Measurements from ENCODE around the gene VPS13D.
A peak's percentile ranks its signal among the peaks of the same experiment; 100 is the strongest.

VPS13D gene

GRCh38 chr1:12475947-12476346, 246.1 kb downstream of the VPS13D start:
- H3K36me3 ChIP-seq (ENCODE audit: insufficient read depth, low read length): no peaks in the 10 kb centered on the region; the same call in 1 of the 2 replicates
- H3K27me3 ChIP-seq (ENCODE audit: insufficient read depth, low read length): no peaks in the 10 kb centered on the region
- peaks cover 43% of the 10 kb centered on the region for H3K4me1 ChIP-seq (ENCODE audit: control insufficient read depth, insufficient read depth, low read length, unreplicated experiment)
- no peak overlapping the region for H3K4me3 ChIP-seq (ENCODE audit: low read depth, low read length)
- H2AFZ ChIP-seq (ENCODE audit: low read length, unreplicated experiment): no peak overlapping the region
- H3K27ac ChIP-seq (ENCODE audit: low read depth, low read length): no peak overlapping the region
- no peaks in the 10 kb centered on the region for H3K79me2 ChIP-seq (ENCODE audit: control insufficient read depth, insufficient read depth, low read length, unreplicated experiment)

GRCh38 chr1:12477314-12477713, 247.5 kb downstream of the VPS13D start:
- Histone ChIP-seq H2AFZ (ENCODE audit: low read length, unreplicated experiment) (no peak overlapping the region), H3K36me3 (ENCODE audit: insufficient read depth, low read length) (no peaks in the 10 kb centered on the region; the same call in 1 of the 2 replicates), H3K27me3 (ENCODE audit: insufficient read depth, low read length) (no peaks in the 10 kb centered on the region), H3K4me1 (ENCODE audit: control insufficient read depth, insufficient read depth, low read length, unreplicated experiment) (peaks cover 53% of the 10 kb centered on the region), H3K4me3 (ENCODE audit: low read depth, low read length) (no peak overlapping the region), H3K27ac (ENCODE audit: low read depth, low read length) (no peak overlapping the region), H3K79me2 (ENCODE audit: control insufficient read depth, insufficient read depth, low read length, unreplicated experiment) (no peaks in the 10 kb centered on the region)

- no peaks in the 10 kb centered on the region for H3K27me3 ChIP-seq (ENCODE audit: insufficient read depth, low read length)
- no peaks in the 10 kb centered on the region for H3K79me2 ChIP-seq (ENCODE audit: control insufficient read depth, insufficient read depth, low read length, unreplicated experiment)
- peak overlapping the region; percentile 38 for H3K27ac ChIP-seq (ENCODE audit: low read depth, low read length)
- H2AFZ ChIP-seq (ENCODE audit: low read length, unreplicated experiment): no peak overlapping the region
- no peak overlapping the region for H3K4me3 ChIP-seq (ENCODE audit: low read depth, low read length)
- peaks cover 53% of the 10 kb centered on the region for H3K4me1 ChIP-seq (ENCODE audit: control insufficient read depth, insufficient read depth, low read length, unreplicated experiment)
- H3K36me3 ChIP-seq (ENCODE audit: insufficient read depth, low read length): no peaks in the 10 kb centered on the region; the same call in 1 of the 2 replicates
Measured at GRCh38 chr1:12477936-12478611, 248.2 kb downstream of the VPS13D start.

GRCh38 chr1:12478612-12478985, 248.8 kb downstream of the VPS13D start:
- no peak overlapping the region for H3K4me3 ChIP-seq (ENCODE audit: low read depth, low read length)
- no peak overlapping the region for H2AFZ ChIP-seq (ENCODE audit: low read length, unreplicated experiment)
- peaks cover 53% of the 10 kb centered on the region for H3K4me1 ChIP-seq (ENCODE audit: control insufficient read depth, insufficient read depth, low read length, unreplicated experiment)
- no peaks in the 10 kb centered on the region; the same call in 1 of the 2 replicates for H3K36me3 ChIP-seq (ENCODE audit: insufficient read depth, low read length)
- peak overlapping the region; percentile 11 for H3K27ac ChIP-seq (ENCODE audit: low read depth, low read length)
- no peaks in the 10 kb centered on the region for H3K27me3 ChIP-seq (ENCODE audit: insufficient read depth, low read length)
- H3K79me2 ChIP-seq (ENCODE audit: control insufficient read depth, insufficient read depth, low read length, unreplicated experiment): no peaks in the 10 kb centered on the region

GRCh38 chr1:12479311-12479710, 249.5 kb downstream of the VPS13D start:
- Histone ChIP-seq H3K4me3 (ENCODE audit: low read depth, low read length) (no peak overlapping the region), H3K4me1 (ENCODE audit: control insufficient read depth, insufficient read depth, low read length, unreplicated experiment) (peaks cover 53% of the 10 kb centered on the region), H2AFZ (ENCODE audit: low read length, unreplicated experiment) (no peak overlapping the region), H3K27ac (ENCODE audit: low read depth, low read length) (no peak overlapping the region), H3K79me2 (ENCODE audit: control insufficient read depth, insufficient read depth, low read length, unreplicated experiment) (no peaks in the 10 kb centered on the region), H3K27me3 (ENCODE audit: insufficient read depth, low read length) (no peaks in the 10 kb centered on the region), H3K36me3 (ENCODE audit: insufficient read depth, low read length) (no peaks in the 10 kb centered on the region; the same call in 1 of the 2 replicates)

GRCh38 chr1:12480041-12480440, 250.2 kb downstream of the VPS13D start:
- Histone ChIP-seq H3K27me3 (ENCODE audit: insufficient read depth, low read length) (no peaks in the 10 kb centered on the region), H3K79me2 (ENCODE audit: control insufficient read depth, insufficient read depth, low read length, unreplicated experiment) (no peaks in the 10 kb centered on the region), H3K27ac (ENCODE audit: low read depth, low read length) (0 out of 2 replicates have a peak overlapping the region, but pooled peaks have one; percentile 16), H2AFZ (ENCODE audit: low read length, unreplicated experiment) (no peak overlapping the region), H3K4me3 (ENCODE audit: low read depth, low read length) (no peak overlapping the region), H3K4me1 (ENCODE audit: control insufficient read depth, insufficient read depth, low read length, unreplicated experiment) (peaks cover 50% of the 10 kb centered on the region), H3K36me3 (ENCODE audit: insufficient read depth, low read length) (no peaks in the 10 kb centered on the region)

GRCh38 chr1:12480748-12481362, 251.0 kb downstream of the VPS13D start:
- Histone ChIP-seq H3K79me2 (ENCODE audit: control insufficient read depth, insufficient read depth, low read length, unreplicated experiment) (no peaks in the 10 kb centered on the region), H2AFZ (ENCODE audit: low read length, unreplicated experiment) (no peak overlapping the region), H3K36me3 (ENCODE audit: insufficient read depth, low read length) (no peaks in the 10 kb centered on the region), H3K27ac (ENCODE audit: low read depth, low read length) (peak overlapping the region; percentile 16; the same call in 1 of the 2 replicates), H3K4me1 (ENCODE audit: control insufficient read depth, insufficient read depth, low read length, unreplicated experiment) (peaks cover 42% of the 10 kb centered on the region), H3K27me3 (ENCODE audit: insufficient read depth, low read length) (no peaks in the 10 kb centered on the region), H3K4me3 (ENCODE audit: low read depth, low read length) (no peak overlapping the region)

GRCh38 chr1:12481928-12482327, 252.1 kb downstream of the VPS13D start:
- Histone ChIP-seq H3K4me3 (ENCODE audit: low read depth, low read length) (no peak overlapping the region), H2AFZ (ENCODE audit: low read length, unreplicated experiment) (no peak overlapping the region), H3K27me3 (ENCODE audit: insufficient read depth, low read length) (no peaks in the 10 kb centered on the region), H3K27ac (ENCODE audit: low read depth, low read length) (no peak overlapping the region), H3K4me1 (ENCODE audit: control insufficient read depth, insufficient read depth, low read length, unreplicated experiment) (peaks cover 41% of the 10 kb centered on the region), H3K79me2 (ENCODE audit: control insufficient read depth, insufficient read depth, low read length, unreplicated experiment) (no peaks in the 10 kb centered on the region), H3K36me3 (ENCODE audit: insufficient read depth, low read length) (no peaks in the 10 kb centered on the region)

GRCh38 chr1:12482988-12483387, 253.2 kb downstream of the VPS13D start:
- Histone ChIP-seq H3K79me2 (ENCODE audit: control insufficient read depth, insufficient read depth, low read length, unreplicated experiment) (no peaks in the 10 kb centered on the region), H3K27ac (ENCODE audit: low read depth, low read length) (no peak overlapping the region), H3K4me1 (ENCODE audit: control insufficient read depth, insufficient read depth, low read length, unreplicated experiment) (peaks cover 37% of the 10 kb centered on the region), H3K27me3 (ENCODE audit: insufficient read depth, low read length) (no peaks in the 10 kb centered on the region), H3K4me3 (ENCODE audit: low read depth, low read length) (no peak overlapping the region), H2AFZ (ENCODE audit: low read length, unreplicated experiment) (no peak overlapping the region), H3K36me3 (ENCODE audit: insufficient read depth, low read length) (no peaks in the 10 kb centered on the region)

GRCh38 chr1:12485231-12486058, 255.6 kb downstream of the VPS13D start:
- Histone ChIP-seq H3K27me3 (ENCODE audit: insufficient read depth, low read length) (no peaks in the 10 kb centered on the region), H2AFZ (ENCODE audit: low read length, unreplicated experiment) (no peak overlapping the region), H3K27ac (ENCODE audit: low read depth, low read length) (no peak overlapping the region), H3K36me3 (ENCODE audit: insufficient read depth, low read length) (no peaks in the 10 kb centered on the region), H3K79me2 (ENCODE audit: control insufficient read depth, insufficient read depth, low read length, unreplicated experiment) (no peaks in the 10 kb centered on the region), H3K4me1 (ENCODE audit: control insufficient read depth, insufficient read depth, low read length, unreplicated experiment) (peaks cover 14% of the 10 kb centered on the region), H3K4me3 (ENCODE audit: low read depth, low read length) (no peak overlapping the region)

Measured in ACC112 (cell line).